ENCODE results near the gene DDX59. TPM values are rescaled to one million over a fixed set of nuclear protein-coding genes. Genes with fewer than 3 reads are reported as not detected.
A peak's percentile ranks its signal among the peaks of the same experiment; 100 is the strongest.

Gene DDX59
- total RNA-seq (11.7 and 13.3 TPM in 2 replicates), polyA plus RNA-seq (9.6 and 11.1 TPM in 2 replicates)

GRCh38 chr1:200669314-200670241, at the start of gene DDX59:
Gene DDX59 (minus strand): TSS chr1:200669907. CDS start chr1:200666740, 3,167 bp downstream.
- peak; percentile 96 to 99 for DNase-seq (ENCODE audit: low read depth in 1 of 2, low spot score in 1 of 2)
- H3K36me3 ChIP-seq = peaks cover 4% of the 10 kb centered on the region
- no peaks in the 10 kb centered on the region for H3K9me3 ChIP-seq (ENCODE audit: low read depth)
- H3K4me1 ChIP-seq (ENCODE audit: low read depth) = peaks cover 15% of the 10 kb centered on the region
- H3K27me3 ChIP-seq = no peaks in the 10 kb centered on the region
- TF ChIP-seq CTCF (IDR thresholded peaks at IDR 0.05; ENCODE audit: low read depth, low read length) = no peak
- peak within 1 kb of the TSS; percentile 98 for H3K27ac ChIP-seq
- H3K4me3 ChIP-seq = peak within 1 kb of the TSS; percentile 72

GRCh38 chr1:200714504-200715187, 44.9 kb upstream of the DDX59 start:
- H3K27ac ChIP-seq = no peak overlapping the region
- DNase-seq (ENCODE audit: low read depth in 1 of 2, low spot score in 1 of 2) = no peak
- no peak overlapping the region for H3K4me3 ChIP-seq
- H3K36me3 ChIP-seq = no peaks in the 10 kb centered on the region
- no peaks in the 10 kb centered on the region for H3K9me3 ChIP-seq (ENCODE audit: low read depth)
- H3K27me3 ChIP-seq = no peaks in the 10 kb centered on the region
- TF ChIP-seq CTCF (IDR thresholded peaks at IDR 0.05; ENCODE audit: low read depth, low read length) = no peak
- H3K4me1 ChIP-seq (ENCODE audit: low read depth) = no peaks in the 10 kb centered on the region

DNA sequence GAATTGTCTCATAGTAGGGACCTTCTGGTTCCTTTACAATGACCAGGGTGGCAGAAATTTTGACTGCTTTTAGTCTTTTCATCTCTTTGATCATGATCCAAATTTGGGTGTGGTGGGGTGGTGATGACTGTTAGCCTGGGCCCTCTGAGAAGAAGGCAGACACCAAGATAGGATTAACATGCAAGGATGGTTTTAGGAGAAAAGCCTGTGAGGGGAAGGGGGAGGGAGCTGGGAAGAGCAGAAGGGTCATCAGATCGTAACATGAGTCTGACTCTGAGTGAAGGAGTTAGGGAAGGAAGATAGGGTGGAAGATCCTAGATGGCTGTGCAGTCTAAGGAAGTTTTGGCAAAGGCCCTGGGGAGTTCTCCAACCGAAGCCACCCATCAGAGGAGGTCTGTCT, 40.5 kb upstream of the DDX59 start:
- Histone ChIP-seq H3K4me3 (no peak overlapping the region), H3K4me1 (ENCODE audit: low read depth) (no peaks in the 10 kb centered on the region), H3K27ac (no peak overlapping the region), H3K36me3 (no peaks in the 10 kb centered on the region), H3K9me3 (ENCODE audit: low read depth) (no peaks in the 10 kb centered on the region), H3K27me3 (no peaks in the 10 kb centered on the region)
- no peak for TF ChIP-seq CTCF (IDR thresholded peaks at IDR 0.05; ENCODE audit: low read depth, low read length)
- no peak for DNase-seq (ENCODE audit: low read depth in 1 of 2, low spot score in 1 of 2)

DNA sequence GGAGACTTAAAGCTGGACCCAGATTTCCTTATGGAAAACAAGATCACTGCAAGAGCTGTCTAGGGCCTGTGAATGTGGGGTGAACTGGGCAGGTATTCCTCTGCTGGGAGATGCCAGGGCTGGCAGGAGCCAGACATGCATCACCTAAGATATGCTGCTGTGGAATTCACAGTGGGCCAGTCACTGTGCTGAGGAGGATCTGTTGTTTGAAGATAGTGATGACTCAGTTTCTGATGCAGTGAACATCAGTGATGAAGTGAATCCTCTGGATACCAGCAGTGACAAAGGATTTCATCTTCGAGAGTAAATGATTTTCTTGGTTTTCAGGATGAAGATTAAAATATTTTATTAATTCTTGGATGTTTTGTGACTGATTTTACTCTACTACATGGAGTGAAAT, 39.1 kb upstream of the DDX59 start:
- Histone ChIP-seq H3K27me3 (no peaks in the 10 kb centered on the region), H3K4me1 (ENCODE audit: low read depth) (no peaks in the 10 kb centered on the region), H3K36me3 (no peaks in the 10 kb centered on the region), H3K4me3 (no peak overlapping the region), H3K9me3 (ENCODE audit: low read depth) (no peaks in the 10 kb centered on the region), H3K27ac (no peak overlapping the region)
- TF ChIP-seq CTCF (IDR thresholded peaks at IDR 0.05; ENCODE audit: low read depth, low read length) = no peak
- DNase-seq (ENCODE audit: low read depth in 1 of 2, low spot score in 1 of 2) = no peak

DNA sequence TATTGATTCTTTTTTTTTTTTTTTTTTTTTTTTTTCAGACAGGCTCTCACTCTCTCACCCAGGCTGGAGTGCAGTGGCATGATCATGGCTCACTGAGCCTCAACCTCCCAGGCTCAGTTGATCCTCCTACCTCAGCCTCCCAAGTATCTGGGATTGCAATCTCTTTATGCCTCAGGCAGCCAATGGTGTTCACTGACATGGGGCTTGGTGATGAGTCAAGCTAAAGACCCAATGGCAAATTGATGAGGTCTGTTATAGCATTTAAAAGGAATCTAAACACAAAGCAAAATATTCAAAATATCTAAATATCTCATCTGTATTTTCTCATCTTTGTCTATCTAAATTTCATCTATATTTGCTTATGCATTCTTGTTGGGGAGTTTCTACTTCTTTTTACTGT, 38.5 kb upstream of the DDX59 start:
- no peak for TF ChIP-seq CTCF (IDR thresholded peaks at IDR 0.05; ENCODE audit: low read depth, low read length)
- H3K27me3 ChIP-seq = no peaks in the 10 kb centered on the region
- H3K4me1 ChIP-seq (ENCODE audit: low read depth) = no peaks in the 10 kb centered on the region
- H3K36me3 ChIP-seq = no peaks in the 10 kb centered on the region
- H3K4me3 ChIP-seq = no peak overlapping the region
- no peak for DNase-seq (ENCODE audit: low read depth in 1 of 2, low spot score in 1 of 2)
- no peak overlapping the region for H3K27ac ChIP-seq
- no peaks in the 10 kb centered on the region for H3K9me3 ChIP-seq (ENCODE audit: low read depth)

All from cardiac muscle cell (in vitro differentiated cells and primary cell).